Progenitor cell of endocrine pancreas (in vitro differentiated cells): ENCODE measurements around the gene RABGGTB. TPM values are rescaled to one million over a fixed set of nuclear protein-coding genes. Genes with fewer than 3 reads are reported as not detected.

Experiments
- DNase-seq: peaks from one replicate; pipeline ENCODE4 v3.0.0; 2021; ENCODE audit warnings: low spot score; ENCODE audit not compliant: unreplicated experiment
- H3K27ac Mint-ChIP-seq: 2 replicates; pipeline ENCODE4 v1.8.0; 2021; ENCODE audit warnings: mild to moderate bottlenecking, moderate library complexity, mixed read lengths
- H3K27me3 Mint-ChIP-seq: 2 replicates; pipeline ENCODE4 v1.8.0; 2021; ENCODE audit warnings: mixed read lengths
- H3K36me3 Mint-ChIP-seq: 2 replicates; pipeline ENCODE4 v1.8.0; 2022; ENCODE audit warnings: mixed read lengths; ENCODE audit not compliant: insufficient read depth
- H3K4me1 Mint-ChIP-seq: 2 replicates; pipeline ENCODE4 v1.8.0; 2021; ENCODE audit warnings: low read depth, mixed read lengths
- H3K4me3 Mint-ChIP-seq: 2 replicates; pipeline ENCODE4 v1.8.0; 2021; ENCODE audit warnings: low read depth, mild to moderate bottlenecking, moderate library complexity, mixed read lengths
- H3K9me3 Mint-ChIP-seq: 2 replicates; pipeline ENCODE4 v1.8.0; 2021; ENCODE audit warnings: low read depth, mixed read lengths
- CTCF ChIP-seq: fragments of 200-600 bp; sonication (generic); IDR thresholded peaks from one replicate; pipeline ENCODE4 v1.5.0; 2021; ENCODE audit warnings: antibody characterized with exemption, mild to moderate bottlenecking; ENCODE audit not compliant: unreplicated experiment
- total RNA-seq: library from RNA; stranded (reverse); gene quantifications from 2 replicates; pipeline ENCODE4 v1.2.1, GENCODE V29; 2021

The RABGGTB gene
- total RNA-seq, 1 donor from 2014 or later, result 86.4 TPM

GRCh38 chr1:75792091-75792490 lies 6.0 kb downstream of the RABGGTB start:
- no peak for TF ChIP-seq CTCF
- Mint-ChIP-seq H3K27ac (no peak overlapping the region), H3K27me3 (no peaks in the 10 kb centered on the region), H3K9me3 (no peaks in the 10 kb centered on the region), H3K4me3 (no peak overlapping the region), H3K4me1 (peaks cover 34% of the 10 kb centered on the region), H3K36me3 (peaks cover 37% of the 10 kb centered on the region)
- no peak for DNase-seq

- no peak for DNase-seq
- no peaks in the 10 kb centered on the region for H3K9me3 Mint-ChIP-seq
- peaks cover 13% of the 10 kb centered on the region for H3K4me1 Mint-ChIP-seq
- no peak for TF ChIP-seq CTCF
- no peak overlapping the region for H3K4me3 Mint-ChIP-seq
- no peaks in the 10 kb centered on the region for H3K27me3 Mint-ChIP-seq
- peaks cover 41% of the 10 kb centered on the region for H3K36me3 Mint-ChIP-seq
- H3K27ac Mint-ChIP-seq, result no peak overlapping the region
Observed at GRCh38 chr1:75794382-75794781, 8.3 kb downstream of the RABGGTB start.

GRCh38 chr1:75795703-75796193 lies 9.7 kb downstream of the RABGGTB start:
- Mint-ChIP-seq H3K4me1 (peaks cover 4% of the 10 kb centered on the region), H3K27ac (no peak overlapping the region), H3K9me3 (no peaks in the 10 kb centered on the region), H3K27me3 (no peaks in the 10 kb centered on the region), H3K36me3 (peaks cover 40% of the 10 kb centered on the region), H3K4me3 (no peak overlapping the region)
- no peak for TF ChIP-seq CTCF
- no peak for DNase-seq

DNA sequence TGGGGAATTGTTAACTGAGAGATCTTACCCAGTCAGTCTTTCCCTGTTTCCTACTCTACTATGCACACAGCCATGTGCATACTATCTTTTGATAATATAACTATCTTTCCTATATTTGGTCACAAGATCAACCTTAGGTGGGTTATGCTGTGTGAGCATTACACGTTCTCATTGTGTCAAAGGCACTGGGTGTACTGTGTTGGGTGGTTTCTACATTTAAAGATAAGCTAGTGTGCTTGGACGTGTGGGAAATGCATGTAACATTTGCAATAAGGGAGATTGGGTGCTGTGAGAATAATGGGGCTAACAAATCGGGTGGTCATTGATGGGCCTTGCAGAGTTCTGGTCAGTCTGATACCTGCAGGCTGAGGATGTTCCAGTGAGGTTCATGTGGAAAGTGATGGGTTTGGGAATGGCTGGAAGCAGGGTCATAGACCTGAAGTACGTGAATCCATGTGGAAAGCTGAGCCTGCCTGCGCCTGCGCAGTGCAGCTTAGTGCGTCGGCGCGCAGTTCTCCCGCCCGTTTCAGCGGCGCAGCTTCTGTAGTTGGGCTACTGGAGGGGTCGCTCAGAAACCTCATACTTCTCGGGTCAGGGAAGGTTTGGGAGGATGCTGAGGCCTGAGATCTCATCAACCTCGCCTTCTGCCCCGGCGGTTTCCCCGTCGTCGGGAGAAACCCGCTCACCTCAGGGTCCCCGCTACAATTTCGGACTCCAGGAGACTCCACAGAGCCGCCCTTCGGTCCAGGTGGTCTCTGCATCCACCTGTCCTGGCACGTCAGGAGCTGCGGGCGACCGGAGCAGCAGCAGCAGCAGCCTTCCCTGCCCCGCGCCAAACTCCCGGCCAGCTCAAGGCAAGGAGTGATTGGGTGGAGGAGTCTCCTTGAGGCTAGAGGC lies 10.6 kb downstream of the RABGGTB start, which contains the start of gene MSH4:
TSS of gene MSH4 (plus strand) at position 507 of the 897 bp plus-strand sequence. CDS start at position 611, 104 bp downstream.
- no peak for DNase-seq
- Mint-ChIP-seq H3K27me3 (no peaks in the 10 kb centered on the region), H3K9me3 (no peaks in the 10 kb centered on the region), H3K4me1 (no peaks in the 10 kb centered on the region), H3K36me3 (peaks cover 35% of the 10 kb centered on the region), H3K27ac (peak within 1 kb of the TSS; percentile 0), H3K4me3 (no peak within 1 kb of the TSS)
- no peak for TF ChIP-seq CTCF

GRCh38 chr1:75797273-75797588 lies 11.2 kb downstream of the RABGGTB start:
- Mint-ChIP-seq H3K4me3 (no peak overlapping the region), H3K4me1 (no peaks in the 10 kb centered on the region), H3K27ac (no peak overlapping the region), H3K36me3 (peaks cover 33% of the 10 kb centered on the region), H3K9me3 (no peaks in the 10 kb centered on the region), H3K27me3 (no peaks in the 10 kb centered on the region)
- DNase-seq, result no peak
- no peak for TF ChIP-seq CTCF
